CD4-positive, alpha-beta T cell treated with Interleukin-6 at 100 ng/mL for 8 hours (primary cell): ENCODE data around the gene C5orf47.

Experiments
- DNase-seq: peaks from one replicate; pipeline ENCODE4 v3.0.0-alpha.2; 2020; ENCODE audit warnings: mixed read lengths, low spot score

Gene C5orf47

DNA sequence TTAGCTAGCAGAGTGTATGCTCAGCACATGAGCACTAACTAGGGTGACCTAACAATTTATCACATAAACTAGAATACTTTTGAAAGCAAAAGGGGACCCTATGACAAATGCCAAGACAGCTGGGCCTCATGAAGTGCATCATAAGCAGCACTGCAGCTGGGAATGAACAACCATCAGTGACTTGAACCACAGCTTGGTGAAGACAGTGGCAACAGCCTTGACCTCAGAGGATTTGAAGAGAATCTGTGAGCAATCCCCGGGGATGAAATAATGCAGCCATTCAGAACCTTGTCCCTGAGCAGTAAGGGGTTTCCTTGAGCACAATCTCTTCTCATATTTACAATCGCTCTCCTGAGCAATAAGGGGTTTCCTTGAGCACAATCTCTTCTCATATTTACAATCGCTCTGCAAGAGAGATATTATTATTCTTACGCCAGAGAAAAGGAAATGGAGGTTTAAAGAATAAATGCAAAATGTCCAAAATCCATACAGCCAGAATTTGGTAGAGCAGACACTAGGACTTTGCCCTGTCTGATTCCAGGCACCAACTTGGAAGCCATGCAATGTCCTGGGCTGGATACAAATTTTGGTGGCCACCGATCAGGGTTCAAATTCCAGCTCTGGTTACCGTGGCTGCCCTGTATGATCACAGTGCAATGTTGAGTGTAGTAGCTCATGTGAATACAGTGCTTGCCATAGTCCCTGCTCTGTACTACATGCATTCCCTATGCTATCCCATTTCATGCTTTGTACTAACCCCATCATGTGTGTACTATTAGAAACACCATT lies 55.7 kb downstream of the C5orf47 start:
- DNase-seq = no peak

DNA sequence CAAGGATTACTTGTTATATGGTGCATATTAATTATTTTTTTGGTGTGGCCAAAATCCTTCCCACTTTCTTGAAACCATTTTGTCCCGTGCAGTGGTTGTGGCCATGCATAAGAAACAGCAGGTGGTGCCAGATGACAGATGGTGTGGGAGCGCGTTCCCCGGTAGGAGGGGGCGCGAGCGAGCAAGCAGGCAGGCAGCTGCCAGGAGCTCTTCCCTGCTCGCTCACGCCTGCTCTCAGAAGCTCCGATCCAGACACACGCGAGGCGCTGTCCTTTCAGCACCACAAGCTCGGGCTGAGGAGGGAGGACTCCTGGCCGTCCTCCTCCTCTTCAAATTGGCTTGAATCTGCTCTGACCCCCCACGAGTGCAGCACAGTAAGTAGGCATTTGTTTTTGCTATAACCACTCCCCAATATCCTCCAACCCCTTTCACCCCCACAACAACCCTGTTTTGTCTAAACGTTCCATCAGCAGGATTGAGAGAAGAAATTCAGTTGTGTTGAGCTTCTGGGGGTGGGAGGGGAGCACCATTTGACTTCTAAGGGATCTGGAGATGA lies 56.6 kb downstream of the C5orf47 start, which contains the start of gene NSG2:
TSS of gene NSG2 (plus strand) at position 237 of the 556 bp plus-strand sequence. CDS start 1,050 bp downstream, outside the sequence.
- DNase-seq = no peak

DNA sequence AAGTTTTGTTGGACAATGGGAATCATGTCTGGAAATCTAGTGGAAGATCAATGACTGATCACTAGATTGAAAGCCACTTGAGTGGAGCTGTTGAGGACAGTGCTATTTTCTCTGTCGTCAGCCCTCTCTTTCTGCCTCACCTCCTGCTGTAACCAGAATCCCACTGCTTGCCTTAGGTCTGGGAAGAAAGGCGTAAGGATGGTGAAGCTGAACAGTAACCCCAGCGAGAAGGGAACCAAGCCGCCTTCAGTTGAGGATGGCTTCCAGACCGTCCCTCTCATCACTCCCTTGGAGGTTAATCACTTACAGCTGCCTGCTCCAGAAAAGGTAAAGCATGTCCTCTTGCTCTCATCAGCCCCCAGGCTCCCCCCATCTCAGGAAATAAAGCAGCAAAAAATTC lies 57.6 kb downstream of the C5orf47 start:
- DNase-seq = no peak

DNA sequence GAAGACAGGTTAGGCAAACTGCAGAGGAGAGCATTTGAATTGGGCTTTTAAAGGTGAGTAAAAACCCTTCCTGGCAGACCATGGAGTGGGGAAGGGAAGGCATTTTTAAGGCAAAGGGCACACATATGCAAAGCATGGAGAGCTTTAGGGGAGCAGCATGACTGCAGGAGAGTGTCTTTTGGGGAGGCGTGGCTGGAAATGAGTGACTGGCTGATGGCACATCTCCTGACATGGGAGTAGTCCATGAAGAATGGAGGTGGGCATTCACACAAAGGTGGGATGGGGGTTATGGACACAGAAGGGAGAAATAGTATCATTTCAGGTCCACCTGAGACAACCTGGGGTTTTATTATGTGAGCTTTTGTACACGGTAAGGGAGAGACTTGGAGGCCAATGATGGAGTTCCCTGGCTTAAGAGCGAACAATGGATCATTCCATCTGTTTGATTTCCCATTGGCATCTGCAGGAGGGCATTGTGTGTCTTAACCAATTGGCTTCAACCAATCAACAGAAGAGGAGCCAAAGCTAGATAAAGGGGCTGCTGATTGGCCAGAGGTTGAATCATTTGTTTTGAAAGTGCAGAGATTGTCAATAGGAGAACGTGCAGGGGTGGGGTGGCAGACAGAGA lies 58.6 kb downstream of the C5orf47 start:
- no peak for DNase-seq

DNA sequence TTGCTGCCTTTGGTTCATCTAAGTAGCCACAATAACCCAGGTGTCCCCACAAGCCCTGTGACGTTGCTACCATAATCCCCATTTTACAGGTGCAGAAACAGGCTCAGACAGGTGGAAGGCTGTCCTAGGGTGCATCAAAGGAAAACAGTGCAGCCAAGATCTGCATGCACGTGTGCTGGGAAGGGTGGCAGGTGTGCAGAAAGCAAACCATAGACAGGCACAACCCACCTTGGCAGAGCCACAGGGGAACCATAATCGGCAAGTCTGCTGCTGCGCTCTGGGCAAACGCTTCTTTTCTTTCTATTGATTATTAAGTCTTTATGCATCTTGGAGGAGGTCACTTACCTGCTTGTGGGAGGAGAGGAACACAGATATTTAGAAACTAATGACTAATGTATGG lies 63.7 kb downstream of the C5orf47 start:
- DNase-seq = no peak

DNA sequence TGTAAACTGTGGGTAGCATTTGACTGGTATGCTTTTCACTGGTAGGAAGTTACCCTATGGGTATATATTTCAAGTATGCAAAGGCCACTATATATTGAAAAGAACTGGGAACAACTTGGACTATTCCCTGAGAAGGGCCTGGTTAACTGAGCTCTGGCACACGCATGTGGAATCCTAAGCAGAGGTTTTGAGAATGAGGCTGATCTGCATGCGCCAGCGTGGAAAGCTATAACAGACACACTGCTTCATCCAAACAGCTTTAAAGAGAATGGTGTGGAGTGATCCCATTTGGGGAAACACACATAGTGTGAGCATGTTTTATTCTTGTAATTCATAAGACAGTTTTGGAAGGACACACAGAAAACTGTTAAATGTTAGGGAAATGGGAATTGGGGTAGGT lies 64.9 kb downstream of the C5orf47 start:
- no peak for DNase-seq
